ENCODE data around the gene FGD6. TPM values are rescaled to one million over a fixed set of nuclear protein-coding genes. Genes with fewer than 3 reads are reported as not detected.

The FGD6 gene
- total RNA-seq, 1 experiment from 2014 or later = 14.3 TPM

DNA sequence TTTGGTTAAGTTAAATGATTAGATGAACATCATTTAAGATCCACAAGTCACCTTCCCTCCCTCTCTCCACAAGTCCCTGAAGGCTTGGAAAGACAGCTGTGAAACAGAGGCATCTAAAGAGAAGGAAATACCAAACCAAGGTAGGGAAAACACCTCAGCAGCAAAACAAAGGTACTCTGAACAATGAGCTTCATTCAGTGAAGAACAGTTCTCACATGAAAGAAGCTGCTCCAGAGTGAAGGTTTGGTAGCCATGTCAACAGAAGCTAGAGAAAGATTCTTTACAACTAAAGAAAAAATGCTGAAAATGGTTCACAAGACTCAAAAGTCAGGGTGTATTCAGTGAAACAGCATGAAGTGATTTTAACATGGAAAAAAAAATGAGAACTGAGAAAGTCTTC, 69.4 kb downstream of the FGD6 start:
- H3K36me3 ChIP-seq (ENCODE audit: low read depth, low read length) = peaks cover 10% of the 10 kb centered on the region; the same call in 1 of the 2 replicates
- H2AFZ ChIP-seq (ENCODE audit: low read length) = no peak overlapping the region
- CTCF ChIA-PET = no interaction called here
- H3K79me2 ChIP-seq (ENCODE audit: low read length) = no peaks in the 10 kb centered on the region
- H3K27ac ChIP-seq (ENCODE audit: low read length) = no peak overlapping the region
- intact Hi-C loops (cut with micrococcal nuclease) = no loop called here
- H3K27me3 ChIP-seq (ENCODE audit: low read length) = no peaks in the 10 kb centered on the region
- no peak overlapping the region for H3K9ac ChIP-seq (ENCODE audit: low read length)
- no peaks in the 10 kb centered on the region for H3F3A ChIP-seq (ENCODE audit: low read length, unreplicated experiment)
- BruUV-seq (replicated peaks) = no TSS peak
- H4K20me1 ChIP-seq (ENCODE audit: low read length) = no peaks in the 10 kb centered on the region
- no peak overlapping the region for H3K4me2 ChIP-seq (ENCODE audit: low read length)
- DNase-seq (no peak), ATAC-seq (no peak)
- no peaks in the 10 kb centered on the region for H3K9me2 ChIP-seq (replicated peaks; ENCODE audit: low read length)
- H3K9me3 ChIP-seq (ENCODE audit: low read length) = no peaks in the 10 kb centered on the region
- POLR2A ChIA-PET (ENCODE audit: unreplicated experiment) = no interaction called here
- H3K4me1 ChIP-seq (ENCODE audit: insufficient read depth, low read length) = no peaks in the 10 kb centered on the region
- TF ChIP-seq EZH2phosphoT487 (IDR thresholded peaks at IDR 0.05; ENCODE audit: borderline replicate concordance, low read length) = no peak
- TF ChIP-seq EZH2 (IDR thresholded peaks at IDR 0.05; ENCODE audit: low read length, unreplicated experiment) = no peak
- TF ChIP-seq, protein P1, sequence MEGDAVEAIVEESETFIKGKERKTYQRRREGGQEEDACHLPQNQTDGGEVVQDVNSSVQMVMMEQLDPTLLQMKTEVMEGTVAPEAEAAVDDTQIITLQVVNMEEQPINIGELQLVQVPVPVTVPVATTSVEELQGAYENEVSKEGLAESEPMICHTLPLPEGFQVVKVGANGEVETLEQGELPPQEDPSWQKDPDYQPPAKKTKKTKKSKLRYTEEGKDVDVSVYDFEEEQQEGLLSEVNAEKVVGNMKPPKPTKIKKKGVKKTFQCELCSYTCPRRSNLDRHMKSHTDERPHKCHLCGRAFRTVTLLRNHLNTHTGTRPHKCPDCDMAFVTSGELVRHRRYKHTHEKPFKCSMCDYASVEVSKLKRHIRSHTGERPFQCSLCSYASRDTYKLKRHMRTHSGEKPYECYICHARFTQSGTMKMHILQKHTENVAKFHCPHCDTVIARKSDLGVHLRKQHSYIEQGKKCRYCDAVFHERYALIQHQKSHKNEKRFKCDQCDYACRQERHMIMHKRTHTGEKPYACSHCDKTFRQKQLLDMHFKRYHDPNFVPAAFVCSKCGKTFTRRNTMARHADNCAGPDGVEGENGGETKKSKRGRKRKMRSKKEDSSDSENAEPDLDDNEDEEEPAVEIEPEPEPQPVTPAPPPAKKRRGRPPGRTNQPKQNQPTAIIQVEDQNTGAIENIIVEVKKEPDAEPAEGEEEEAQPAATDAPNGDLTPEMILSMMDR (conservative IDR thresholded peaks at IDR 0.05; ENCODE audit: low read depth, low read length) = no peak
- H3K4me3 ChIP-seq (ENCODE audit: low read length) = no peak overlapping the region

DNA sequence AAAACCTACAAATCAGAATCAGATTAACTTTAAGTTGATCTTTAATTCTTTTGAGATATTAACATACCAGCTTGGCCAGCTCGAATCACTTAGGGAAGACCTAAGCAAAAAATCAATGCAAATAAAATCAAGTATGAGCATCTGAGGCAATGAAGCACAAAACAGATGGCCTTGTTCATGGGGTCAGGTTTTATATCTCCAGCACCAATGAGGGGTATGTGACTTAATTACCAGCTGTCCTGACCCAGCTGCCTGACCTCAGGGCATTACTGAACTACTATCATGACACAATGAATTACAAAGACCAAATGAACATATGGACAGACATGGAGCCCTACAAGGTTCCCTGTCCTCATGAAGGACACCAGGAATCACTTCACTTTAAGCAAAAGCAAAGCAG, 70.5 kb downstream of the FGD6 start:
- H3K4me1 ChIP-seq (ENCODE audit: insufficient read depth, low read length) = no peaks in the 10 kb centered on the region
- no peak overlapping the region for H3K9ac ChIP-seq (ENCODE audit: low read length)
- no peak overlapping the region for H2AFZ ChIP-seq (ENCODE audit: low read length)
- BruUV-seq (replicated peaks) = no TSS peak
- H3K4me3 ChIP-seq (ENCODE audit: low read length) = no peak overlapping the region
- H3K27me3 ChIP-seq (ENCODE audit: low read length) = no peaks in the 10 kb centered on the region
- H4K20me1 ChIP-seq (ENCODE audit: low read length) = no peaks in the 10 kb centered on the region
- TF ChIP-seq, protein P1 (conservative IDR thresholded peaks at IDR 0.05; ENCODE audit: low read depth, low read length) = no peak
- TF ChIP-seq EZH2 (IDR thresholded peaks at IDR 0.05; ENCODE audit: low read length, unreplicated experiment) (no peak), EZH2phosphoT487 (IDR thresholded peaks at IDR 0.05; ENCODE audit: borderline replicate concordance, low read length) (no peak)
- no peaks in the 10 kb centered on the region for H3K9me3 ChIP-seq (ENCODE audit: low read length)
- no peak overlapping the region for H3K27ac ChIP-seq (ENCODE audit: low read length)
- no peaks in the 10 kb centered on the region for H3K79me2 ChIP-seq (ENCODE audit: low read length)
- ChIA-PET POLR2A (ENCODE audit: unreplicated experiment) (no interaction called here), CTCF (no interaction called here)
- DNase-seq = no peak
- H3K36me3 ChIP-seq (ENCODE audit: low read depth, low read length) = peaks cover 9% of the 10 kb centered on the region; the same call in 1 of the 2 replicates
- no peaks in the 10 kb centered on the region for H3K9me2 ChIP-seq (replicated peaks; ENCODE audit: low read length)
- intact Hi-C loops (cut with micrococcal nuclease) = no loop called here
- ATAC-seq = no peak
- H3F3A ChIP-seq (ENCODE audit: low read length, unreplicated experiment) = no peaks in the 10 kb centered on the region
- H3K4me2 ChIP-seq (ENCODE audit: low read length) = no peak overlapping the region

DNA sequence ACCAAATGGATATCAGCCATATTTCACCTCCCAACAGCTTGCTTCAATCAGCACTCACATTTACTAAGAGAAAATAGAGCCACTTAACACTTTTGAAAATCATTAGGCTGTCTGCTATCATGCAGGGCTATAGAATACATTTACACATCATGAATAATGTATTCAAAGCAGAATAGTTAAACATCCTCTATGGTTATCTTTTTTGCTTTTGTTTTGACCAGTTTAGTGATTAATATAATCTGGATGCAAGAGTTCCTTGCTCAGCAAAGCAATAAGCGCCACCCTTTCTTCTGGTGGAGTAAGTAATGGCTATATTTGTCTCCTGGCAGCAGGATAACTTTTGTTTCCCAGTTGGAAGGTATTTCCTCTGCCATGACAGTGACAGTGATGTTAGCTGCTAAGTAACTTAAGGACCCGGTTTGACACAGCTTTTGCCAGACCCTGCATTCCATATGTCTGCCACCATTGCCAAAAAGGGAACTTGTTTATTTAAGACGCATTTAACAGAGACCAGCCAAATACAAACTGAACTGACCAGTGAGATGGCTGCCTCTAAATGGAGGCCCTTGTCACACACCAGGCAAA, 73.6 kb downstream of the FGD6 start:
- no peaks in the 10 kb centered on the region for H3K9me3 ChIP-seq (ENCODE audit: low read length)
- no peak for DNase-seq
- H2AFZ ChIP-seq (ENCODE audit: low read length) = no peak overlapping the region
- H3F3A ChIP-seq (ENCODE audit: low read length, unreplicated experiment) = no peaks in the 10 kb centered on the region
- H3K36me3 ChIP-seq (ENCODE audit: low read depth, low read length) = 0 out of 2 replicates have a peak, but pooled peaks cover 5% of the 10 kb centered on the region
- no peaks in the 10 kb centered on the region for H3K79me2 ChIP-seq (ENCODE audit: low read length)
- no peak for TF ChIP-seq EZH2phosphoT487 (IDR thresholded peaks at IDR 0.05; ENCODE audit: borderline replicate concordance, low read length)
- TF ChIP-seq, protein P1 (conservative IDR thresholded peaks at IDR 0.05; ENCODE audit: low read depth, low read length) = no peak
- TF ChIP-seq EZH2 (IDR thresholded peaks at IDR 0.05; ENCODE audit: low read length, unreplicated experiment) = no peak
- ChIA-PET CTCF (no interaction called here), POLR2A (ENCODE audit: unreplicated experiment) (no interaction called here)
- H3K4me3 ChIP-seq (ENCODE audit: low read length) = no peak overlapping the region
- ATAC-seq = no peak
- intact Hi-C loops (cut with micrococcal nuclease) = no loop called here
- H3K9ac ChIP-seq (ENCODE audit: low read length) = no peak overlapping the region
- no peaks in the 10 kb centered on the region for H3K4me1 ChIP-seq (ENCODE audit: insufficient read depth, low read length)
- H3K27ac ChIP-seq (ENCODE audit: low read length) = no peak overlapping the region
- H4K20me1 ChIP-seq (ENCODE audit: low read length) = no peaks in the 10 kb centered on the region
- no TSS peak for BruUV-seq (replicated peaks)
- H3K4me2 ChIP-seq (ENCODE audit: low read length) = no peak overlapping the region
- no peaks in the 10 kb centered on the region for H3K9me2 ChIP-seq (replicated peaks; ENCODE audit: low read length)
- H3K27me3 ChIP-seq (ENCODE audit: low read length) = no peaks in the 10 kb centered on the region
